ENCODE measurements around the gene SCGB3A1.

Gene SCGB3A1

GRCh38 chr5:180583738-180584137 lies 7.6 kb downstream of the SCGB3A1 start:
- DNase-seq: no peak

DNA sequence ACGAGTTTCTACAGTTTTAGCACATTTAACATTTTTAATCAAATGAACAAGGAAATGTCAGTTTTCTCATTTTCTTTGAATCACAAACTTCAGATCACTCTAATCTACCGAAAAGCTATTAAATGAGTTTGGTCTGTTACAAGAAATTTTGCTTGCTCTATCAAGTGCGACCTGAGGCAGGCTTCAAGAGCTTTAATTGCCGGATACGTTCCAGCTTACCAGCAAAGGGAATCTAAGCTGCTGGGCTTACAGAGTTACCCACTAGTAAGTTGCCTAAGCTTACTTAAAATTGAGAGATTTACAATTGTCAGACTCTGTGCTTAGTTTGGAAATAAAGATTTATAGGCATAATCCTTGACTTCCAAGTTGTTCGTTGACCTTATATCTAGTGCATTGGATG lies 10.6 kb downstream of the SCGB3A1 start:
- DNase-seq: no peak

- DNase-seq: no peak
Observed at GRCh38 chr5:180575571-180575970, 15.7 kb downstream of the SCGB3A1 start.

DNA sequence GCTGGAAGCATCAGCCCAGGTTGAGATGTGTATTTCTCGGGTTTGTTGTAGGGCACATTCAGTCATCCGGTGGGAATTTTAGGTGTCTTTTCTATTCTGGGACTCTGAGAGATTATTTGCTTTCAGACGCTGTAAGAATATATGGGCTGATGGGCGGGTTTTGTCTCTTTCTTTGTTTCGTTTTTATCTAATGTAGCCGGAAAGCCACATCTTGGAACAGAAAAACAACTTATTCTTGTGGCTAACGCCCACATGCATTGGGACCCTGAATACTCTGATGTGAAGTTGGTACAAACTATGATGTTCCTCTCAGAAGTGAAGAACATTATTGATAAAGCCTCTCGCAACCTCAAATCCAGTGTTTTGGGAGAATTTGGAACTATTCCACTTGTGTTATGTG lies 22.4 kb downstream of the SCGB3A1 start:
- no peak for DNase-seq

- DNase-seq: no peak
Observed at GRCh38 chr5:180563994-180564393, 27.3 kb downstream of the SCGB3A1 start.

DNA sequence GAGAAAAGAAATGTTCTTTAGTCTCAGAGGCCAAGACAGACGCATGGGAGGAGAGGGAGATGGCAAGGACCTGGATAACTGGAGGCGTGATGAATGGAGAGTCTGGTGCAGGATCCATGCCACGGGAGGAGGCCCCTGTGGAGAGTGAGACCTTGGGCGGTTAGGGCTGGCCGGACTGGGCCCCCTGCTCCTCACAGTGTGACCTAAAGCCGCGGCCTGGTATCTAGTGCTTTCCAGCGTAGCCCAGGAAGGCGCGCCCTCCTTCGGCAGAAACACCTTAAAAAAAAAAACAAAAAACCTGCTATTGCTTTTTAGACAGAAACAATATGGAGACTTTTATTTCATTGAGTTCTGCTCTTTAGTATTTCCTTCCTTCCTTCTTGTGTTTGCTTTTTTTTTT lies 33.1 kb downstream of the SCGB3A1 start:
- DNase-seq: no peak

DNA sequence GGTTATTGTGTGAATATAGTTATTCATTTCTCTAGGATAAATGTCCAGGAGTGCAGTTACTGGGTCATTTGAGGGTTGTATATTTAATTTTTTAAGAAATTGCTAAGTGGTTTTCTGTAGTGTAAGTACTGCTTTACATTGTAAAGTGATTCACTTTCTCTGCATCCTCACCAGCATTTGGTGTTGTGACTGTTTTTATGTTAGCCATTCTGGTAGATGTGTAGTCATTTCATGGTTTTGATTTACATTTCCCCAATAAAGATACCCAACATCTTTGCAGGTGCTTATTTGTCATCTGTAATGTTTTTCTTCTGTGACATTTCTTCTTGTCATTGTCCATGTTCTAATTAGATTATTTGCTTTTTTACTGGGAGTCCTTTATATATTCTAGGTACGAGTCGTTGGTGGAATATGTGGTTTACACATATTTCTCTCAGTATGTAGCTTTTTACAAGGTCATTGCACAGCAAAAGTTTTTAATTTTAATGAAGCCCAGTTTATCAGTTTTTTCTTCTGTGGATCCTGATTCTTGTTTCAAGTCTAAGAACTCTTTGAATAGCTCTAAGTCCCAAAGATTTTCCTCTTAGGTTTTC lies 34.0 kb downstream of the SCGB3A1 start:
- no peak for DNase-seq

- DNase-seq: no peak
Observed at GRCh38 chr5:180555168-180555921, 36.0 kb downstream of the SCGB3A1 start.

DNA sequence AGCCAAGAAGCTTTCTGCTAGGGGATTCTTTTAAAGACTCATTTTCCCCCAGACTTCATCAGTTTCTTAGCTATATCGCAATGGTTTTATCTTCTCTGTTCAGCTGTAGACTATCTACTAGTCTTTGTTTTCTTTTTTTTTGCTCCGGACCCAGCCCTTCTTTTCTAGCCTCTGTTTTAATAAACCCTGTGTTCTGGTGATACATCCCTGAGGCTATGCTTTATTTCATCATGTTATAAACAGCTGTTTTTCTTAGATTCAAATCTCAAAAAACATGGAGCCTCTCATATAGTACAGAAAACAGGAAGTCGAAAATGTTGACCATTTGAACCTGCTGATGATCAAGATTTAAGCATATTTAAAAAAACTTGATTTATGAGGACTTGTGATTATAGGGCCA lies 37.8 kb downstream of the SCGB3A1 start:
- no peak for DNase-seq

GRCh38 chr5:180548563-180548962 lies 42.7 kb downstream of the SCGB3A1 start:
- no peak for DNase-seq

DNA sequence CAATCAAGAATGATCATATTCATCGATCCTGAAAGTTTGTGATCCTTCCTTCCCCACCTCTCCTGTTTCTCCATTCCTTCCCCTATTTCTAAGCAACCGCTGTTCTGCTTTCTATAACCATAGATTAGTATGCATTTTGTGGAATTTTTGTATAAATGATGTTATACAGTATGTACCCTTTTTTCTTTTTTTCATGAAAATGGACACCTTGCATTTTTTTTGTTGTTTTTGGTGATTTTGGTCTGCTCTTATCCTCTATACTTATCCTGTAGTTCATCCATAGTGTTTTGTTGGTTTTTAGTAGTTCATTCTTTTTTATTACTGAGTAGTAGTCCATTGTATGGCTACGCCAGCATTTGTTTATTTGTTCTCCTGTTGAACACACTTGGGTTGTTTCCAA lies 46.1 kb downstream of the SCGB3A1 start:
- no peak for DNase-seq

- DNase-seq: no peak
Observed at GRCh38 chr5:180541710-180542109, 49.6 kb downstream of the SCGB3A1 start.

Measured in NCI-H1694 treated with DMSO at 0.1 percent for 48 hours (cell line).